ENCODE results near the gene PER3. TPM values are rescaled to one million over a fixed set of nuclear protein-coding genes. Genes with fewer than 3 reads are reported as not detected.

PER3 gene
- total and polyA plus RNA-seq, 7 donors, result 1.4 to 15.1 (median 4.8) TPM

GRCh38 chr1:7809742-7810141 is 25.7 kb downstream of the PER3 start:
- H3K4me3 ChIP-seq, result no peak overlapping the region
- H3K9me3 ChIP-seq, result no peaks in the 10 kb centered on the region
- no peak for ATAC-seq
- H3K27ac ChIP-seq, result no peak overlapping the region
- no peak for DNase-seq
- TF ChIP-seq CTCF (IDR thresholded peaks at IDR 0.05), result no peak
- peaks cover 16 to 98% of the 10 kb centered on the region in 2 donors for H3K36me3 ChIP-seq (ENCODE audit: insufficient read depth in 1 of 2, low read depth in 1 of 2)
- WGBS, 3 donors, result 88 to 90% (median 90%) methylated on average over 13 of the region's 13 CpGs
- intact Hi-C loops (cut with DNase I), result loop anchor here in 1 of 2 donors (2.0 kb wide), 1 partner anchor 31 kb away; no protein-coding TSS in a partner anchor
- H3K27me3 ChIP-seq (ENCODE audit: insufficient read depth in 3 of 3, low read length in 2 of 3), result no peaks in the 10 kb centered on the region
- H3K4me1 ChIP-seq, result no peaks in the 10 kb centered on the region

GRCh38 chr1:7810395-7810794 is 26.3 kb downstream of the PER3 start:
- 70 to 86% (median 84%) methylated on average over 7 of the region's 7 CpGs for WGBS, 3 donors
- H3K36me3 ChIP-seq (ENCODE audit: insufficient read depth in 1 of 2, low read depth in 1 of 2), result peaks cover 16 to 98% of the 10 kb centered on the region in 2 donors
- DNase-seq (peak in 1 of 2 donors; percentile 38), ATAC-seq (peak; percentile 52 to 92 (median 56))
- no peak for TF ChIP-seq CTCF (IDR thresholded peaks at IDR 0.05)
- no peaks in the 10 kb centered on the region for H3K4me1 ChIP-seq
- H3K27me3 ChIP-seq (ENCODE audit: insufficient read depth in 3 of 3, low read length in 2 of 3), result no peaks in the 10 kb centered on the region
- H3K4me3 ChIP-seq, result no peak overlapping the region
- H3K27ac ChIP-seq, result no peak overlapping the region
- no peaks in the 10 kb centered on the region for H3K9me3 ChIP-seq
- intact Hi-C loops (cut with DNase I), result loop anchor here in 1 of 2 donors (2.0 kb wide), 1 partner anchor 30 kb away; no protein-coding TSS in a partner anchor

GRCh38 chr1:7811476-7811875 is 27.4 kb downstream of the PER3 start:
- Histone ChIP-seq H3K4me3 (no peak overlapping the region), H3K4me1 (no peaks in the 10 kb centered on the region), H3K9me3 (no peaks in the 10 kb centered on the region), H3K36me3 (ENCODE audit: insufficient read depth in 1 of 2, low read depth in 1 of 2) (peaks cover 16 to 94% of the 10 kb centered on the region in 2 donors), H3K27ac (no peak overlapping the region), H3K27me3 (ENCODE audit: insufficient read depth in 3 of 3, low read length in 2 of 3) (no peaks in the 10 kb centered on the region)
- 92 to 95% (median 92%) methylated on average over 6 of the region's 6 CpGs for WGBS, 3 donors
- ATAC-seq (no peak), DNase-seq (no peak)
- no peak for TF ChIP-seq CTCF (IDR thresholded peaks at IDR 0.05)
- intact Hi-C loops (cut with DNase I), result loop anchor here in 1 of 2 donors (2.0 kb wide), 1 partner anchor 29 kb away; no protein-coding TSS in a partner anchor

GRCh38 chr1:7813677-7814373 is 29.7 kb downstream of the PER3 start:
- Histone ChIP-seq H3K27me3 (ENCODE audit: insufficient read depth in 3 of 3, low read length in 2 of 3) (no peaks in the 10 kb centered on the region), H3K36me3 (ENCODE audit: insufficient read depth in 1 of 2, low read depth in 1 of 2) (peaks cover 22 to 94% of the 10 kb centered on the region in 2 donors), H3K4me3 (no peak overlapping the region), H3K27ac (no peak overlapping the region), H3K9me3 (no peaks in the 10 kb centered on the region), H3K4me1 (no peaks in the 10 kb centered on the region)
- intact Hi-C loops (cut with DNase I), result no loop called here
- 91 to 98% (median 97%) methylated on average over 3 of the region's 3 CpGs for WGBS, 3 donors
- ATAC-seq, result no peak
- TF ChIP-seq CTCF (IDR thresholded peaks at IDR 0.05), result no peak
- DNase-seq, result no peak
